Ovary (tissue), 9 donors: ENCODE data around the gene LRRC36. TPM values are rescaled to one million over a fixed set of nuclear protein-coding genes. Genes with fewer than 3 reads are reported as not detected.

Experiments
- DNase-seq, 5 donors: peaks; one replicate each; pipeline ENCODE4 v3.0.0-alpha.2; 2019 to 2020
- H3K27ac ChIP-seq, 2 donors: fragments of 200-600 bp; one replicate each; pipeline versions ENCODE4 v1.5.1 to v1.8.0; 2019 to 2022
- H3K27me3 ChIP-seq: fragments of 200-600 bp; one replicate; pipeline ENCODE4 v1.8.0; 2022
- H3K36me3 ChIP-seq: fragments of 200-600 bp; sonication (generic); one replicate; pipeline ENCODE4 v1.5.1; 2019
- H3K4me1 ChIP-seq: one replicate; pipeline ENCODE4 v1.8.1; 2013; ENCODE audit warnings: mild to moderate bottlenecking, moderate library complexity; ENCODE audit not compliant: insufficient read depth
- H3K4me3 ChIP-seq: fragments of 200-600 bp; sonication (generic); one replicate; pipeline ENCODE4 v1.5.1; 2017
- H3K9me3 ChIP-seq, 2 donors: fragments of 200-600 bp in 1 of 2; sonication (generic) in 1 of 2; one replicate each; pipeline versions ENCODE4 v1.5.1 to v1.8.1; 2013 to 2019; ENCODE audit warnings: mild to moderate bottlenecking in 1 of 2, moderate library complexity in 1 of 2
- EP300 ChIP-seq: sonication (generic); formaldehyde crosslinking; IDR thresholded peaks from one replicate; pipeline ENCODE4 v1.6.1; 2017; ENCODE audit warnings: antibody characterized with exemption
- POLR2A ChIP-seq: fragments of 450-650 bp; IDR thresholded peaks from one replicate; pipeline ENCODE4 v1.6.1; 2017; ENCODE audit warnings: antibody characterized with exemption, mild to moderate bottlenecking, moderate library complexity
- WGBS, 3 donors: extraction: QIAGEN DNeasy Blood & Tissue Kit in 1 of 3; methylation state at CpG; one replicate each; pipeline versions ENCODE4 v1.1.5 to v1.1.7; 2013 to 2017; 5-methylcytosine and 5-hydroxymethylcytosine counted together
- intact Hi-C, 4 donors: fragments of 100-400 bp; cut with DNase I; formaldehyde crosslinking; loops; one replicate each; pipeline versions ENCODE4 v1.11.0 to v1.15.1; 2022 to 2023
- polyA plus RNA-seq, 2 donors: library from polyadenylated mRNA; stranded (reverse); fragments of 200-250 nt in 1 of 2; fragments of 350-450 nt in 1 of 2; fragmentation: Illumina TruSeq in 1 of 2; extraction: RNeasy Lipid Tissue Mini Kit (QIAGEN cat#74804) in 1 of 2; gene quantifications; one replicate each; pipeline ENCODE4 v1.2.3, GENCODE V29; 2013 to 2014
- total RNA-seq, 7 donors: library from RNA; depleted of rRNA in 2 of 7; stranded (reverse); fragments of >200 nt in 2 of 7; fragmentation: NEBNext Ultra II Directional in 3 of 7; extraction: Animal tissue kit (Norgen Biotek cat#: 25700) in 3 of 7; gene quantifications; one replicate each; pipeline versions ENCODE4 v1.1.0 to v1.2.4, GENCODE V29; 2016 to 2023
- TF ChIP-seq, protein P1 (sequence below), 3 donors: fragments of 450-650 bp in 2 of 3; fragments of 200-600 bp in 1 of 3; IDR thresholded peaks; one replicate each; pipeline versions ENCODE4 v1.5.1 to v1.8.0; 2016 to 2022; ENCODE audit warnings: antibody characterized with exemption in 3 of 3, mild to moderate bottlenecking in 1 of 3
- donor health status: DM: no; HTN: no; CAD: no; lungs with moderate emphysema.
- donor health status: DM: no; HTN: no; CAD: no.
- donor health status: Bipolar disorder and iron deficiency.
- donor health status: DM: yes; HTN: yes; CAD: no.
- donor health status: DM: no; HTN: no; CAD: no.
- donor health status: DM: yes; HTN: yes; CAD: no.

Gene LRRC36
- total and polyA plus RNA-seq, 9 donors = 0.58 to 2.6 (median 0.96) TPM; not detected in 1

DNA sequence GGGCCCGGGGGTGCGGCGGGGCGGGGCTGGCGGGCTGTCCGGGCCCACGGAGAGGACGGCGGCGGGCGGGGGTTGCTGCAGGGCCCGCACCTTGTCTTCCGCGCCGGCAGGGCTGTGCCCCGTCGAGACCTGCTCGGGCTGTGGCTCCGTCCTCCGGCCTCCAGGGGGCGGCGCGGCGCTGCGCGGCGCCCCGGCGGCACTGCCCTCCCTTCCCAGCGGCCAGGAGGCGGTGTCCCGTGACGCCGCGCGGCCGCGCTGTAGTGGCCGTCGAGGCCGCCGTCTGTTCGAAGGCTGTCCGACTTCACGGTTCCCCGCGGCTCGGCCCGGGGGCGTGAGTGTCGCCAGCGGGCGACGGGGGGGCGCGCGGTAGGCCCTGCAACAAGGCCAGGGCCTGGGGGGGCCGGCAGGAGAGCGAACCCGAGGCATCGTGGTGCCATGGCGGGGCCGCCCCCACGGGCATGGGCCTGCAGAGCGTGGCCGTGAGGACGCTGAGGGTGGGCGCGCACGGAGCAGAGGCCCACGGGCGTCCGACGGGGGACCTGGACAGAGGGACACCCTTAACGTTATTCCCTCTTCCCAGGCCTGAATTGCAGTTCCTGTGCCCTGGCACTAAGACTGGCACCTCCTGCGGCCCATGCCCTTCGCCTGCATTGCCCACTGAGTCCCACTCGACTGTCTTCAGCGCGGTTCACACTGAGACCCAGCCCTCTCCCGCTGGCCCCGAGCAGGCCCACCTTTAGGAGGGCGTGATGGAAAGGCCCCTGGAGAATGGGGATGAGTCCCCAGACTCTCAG is 47.1 kb upstream of the LRRC36 start, which contains the start of gene PLEKHG4:
Gene PLEKHG4 (plus strand): TSS at position 237 of the 794 bp plus-strand sequence. CDS start 513 bp downstream, at position 750.
- intact Hi-C loops = loop anchor here in 3 of 4 donors (5.0 to 10.0 kb wide), 4 partner anchors 115 to 185 kb away; partner anchors contain the start of gene TPPP3 (in 1 of the 3)
- H3K36me3 ChIP-seq = no peaks in the 10 kb centered on the region
- TF ChIP-seq EP300 (no peak), POLR2A (peak; percentile 19)
- TF ChIP-seq, protein P1, sequence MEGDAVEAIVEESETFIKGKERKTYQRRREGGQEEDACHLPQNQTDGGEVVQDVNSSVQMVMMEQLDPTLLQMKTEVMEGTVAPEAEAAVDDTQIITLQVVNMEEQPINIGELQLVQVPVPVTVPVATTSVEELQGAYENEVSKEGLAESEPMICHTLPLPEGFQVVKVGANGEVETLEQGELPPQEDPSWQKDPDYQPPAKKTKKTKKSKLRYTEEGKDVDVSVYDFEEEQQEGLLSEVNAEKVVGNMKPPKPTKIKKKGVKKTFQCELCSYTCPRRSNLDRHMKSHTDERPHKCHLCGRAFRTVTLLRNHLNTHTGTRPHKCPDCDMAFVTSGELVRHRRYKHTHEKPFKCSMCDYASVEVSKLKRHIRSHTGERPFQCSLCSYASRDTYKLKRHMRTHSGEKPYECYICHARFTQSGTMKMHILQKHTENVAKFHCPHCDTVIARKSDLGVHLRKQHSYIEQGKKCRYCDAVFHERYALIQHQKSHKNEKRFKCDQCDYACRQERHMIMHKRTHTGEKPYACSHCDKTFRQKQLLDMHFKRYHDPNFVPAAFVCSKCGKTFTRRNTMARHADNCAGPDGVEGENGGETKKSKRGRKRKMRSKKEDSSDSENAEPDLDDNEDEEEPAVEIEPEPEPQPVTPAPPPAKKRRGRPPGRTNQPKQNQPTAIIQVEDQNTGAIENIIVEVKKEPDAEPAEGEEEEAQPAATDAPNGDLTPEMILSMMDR (IDR thresholded peaks at IDR 0.05) = peak; percentile 47 to 92 (median 91)
- H3K4me3 ChIP-seq = peak within 1 kb of the TSS; percentile 54
- peak; percentile 71 to 88 (median 79) for DNase-seq
- WGBS, 3 donors = 12 to 33% (median 31%) methylated on average over 34 to 81 of the region's 83 CpGs
- H3K4me1 ChIP-seq = peaks cover 12% of the 10 kb centered on the region
- H3K27me3 ChIP-seq = no peaks in the 10 kb centered on the region
- no peaks in the 10 kb centered on the region for H3K9me3 ChIP-seq
- peak within 1 kb of the TSS; percentile 55 to 59 for H3K27ac ChIP-seq

DNA sequence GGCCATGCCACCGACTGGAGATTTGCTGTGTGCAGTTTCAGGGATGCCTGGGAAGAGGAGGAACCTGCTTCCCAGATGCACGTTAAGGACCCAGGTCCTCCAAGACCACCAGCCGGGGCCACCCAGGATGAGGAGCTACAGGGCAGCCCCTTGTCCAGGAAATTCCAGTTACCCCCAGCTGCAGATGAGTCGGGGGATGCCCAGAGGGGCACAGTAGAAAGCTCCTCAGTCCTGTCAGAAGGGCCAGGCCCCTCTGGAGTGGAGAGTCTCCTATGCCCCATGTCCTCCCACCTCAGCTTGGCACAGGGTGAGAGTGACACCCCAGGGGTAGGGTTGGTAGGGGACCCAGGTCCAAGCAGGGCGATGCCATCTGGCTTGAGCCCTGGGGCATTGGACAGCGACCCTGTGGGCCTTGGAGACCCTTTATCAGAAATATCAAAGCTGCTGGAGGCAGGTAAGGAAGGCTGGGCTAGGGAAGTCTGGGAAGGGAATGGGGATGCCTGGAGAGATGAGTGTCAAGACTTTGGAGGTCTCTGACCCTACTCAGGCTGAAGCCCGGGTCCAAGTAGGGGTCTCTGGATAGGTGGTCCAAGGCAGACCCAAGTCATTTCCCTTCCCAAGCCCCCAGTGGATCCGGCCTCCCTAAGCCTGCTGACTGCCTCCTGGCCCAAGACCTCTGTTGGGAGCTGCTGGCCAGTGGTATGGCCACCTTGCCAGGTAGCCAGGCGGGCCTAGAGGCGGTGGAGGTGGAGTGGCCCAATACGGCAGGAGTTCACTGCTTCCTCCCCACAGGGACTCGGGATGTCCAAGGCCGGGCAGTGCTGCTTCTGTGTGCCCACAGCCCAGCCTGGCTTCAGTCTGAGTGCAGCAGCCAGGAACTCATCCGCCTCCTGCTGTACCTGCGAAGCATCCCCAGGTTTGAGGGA is 46.3 kb upstream of the LRRC36 start:
- H3K4me3 ChIP-seq = peak overlapping the region; percentile 54
- intact Hi-C loops = loop anchor here in 3 of 4 donors (5.0 to 10.0 kb wide), 3 partner anchors 114 to 184 kb away; partner anchors contain the start of gene TPPP3 (in 1 of the 3)

DNA sequence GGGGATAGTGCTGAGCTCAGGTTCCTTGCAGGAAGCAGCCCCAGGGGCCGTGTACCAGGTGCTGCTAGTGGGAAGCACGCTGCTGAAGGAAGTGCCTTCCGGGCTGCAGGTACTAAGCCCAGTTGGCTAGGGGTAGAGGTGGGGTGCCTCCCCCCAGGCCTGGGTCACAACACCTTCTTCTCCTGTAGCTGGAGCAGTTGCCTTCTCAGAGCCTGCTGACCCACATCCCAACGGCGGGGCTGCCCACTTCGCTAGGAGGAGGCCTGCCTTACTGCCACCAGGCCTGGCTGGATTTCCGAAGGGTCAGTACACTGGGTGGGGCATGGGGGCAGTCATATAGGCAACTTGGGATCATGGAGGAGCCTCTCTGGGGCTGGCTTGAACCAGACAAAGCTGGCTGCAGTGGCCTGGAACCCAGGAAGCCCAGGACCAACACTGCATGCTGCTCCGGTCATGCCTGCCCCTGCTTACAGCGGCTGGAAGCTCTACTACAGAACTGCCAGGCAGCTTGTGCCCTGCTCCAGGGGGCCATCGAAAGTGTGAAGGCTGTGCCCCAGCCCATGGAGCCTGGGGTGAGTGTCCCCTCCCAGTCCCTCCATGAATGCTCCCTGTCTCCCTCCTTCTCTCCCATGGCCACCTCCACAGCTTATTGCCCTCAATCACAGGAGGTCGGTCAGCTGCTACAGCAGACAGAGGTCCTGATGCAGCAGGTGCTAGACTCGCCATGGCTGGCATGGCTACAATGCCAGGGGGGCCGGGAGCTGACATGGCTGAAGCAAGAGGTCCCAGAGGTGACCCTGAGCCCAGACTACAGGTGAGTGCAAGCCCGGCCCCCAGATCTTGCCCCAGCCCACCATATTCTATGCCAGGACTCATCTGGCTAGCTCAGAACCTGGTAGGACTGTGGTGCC is 44.8 kb upstream of the LRRC36 start:
- no peaks in the 10 kb centered on the region for H3K9me3 ChIP-seq
- H3K4me3 ChIP-seq = no peak overlapping the region
- DNase-seq = no peak
- H3K27ac ChIP-seq = no peak overlapping the region
- intact Hi-C loops = loop anchor here in 3 of 4 donors (5.0 to 10.0 kb wide), 3 partner anchors 113 to 183 kb away; partner anchors contain the start of gene TPPP3 (in 1 of the 3)
- no peaks in the 10 kb centered on the region for H3K36me3 ChIP-seq
- H3K27me3 ChIP-seq = no peaks in the 10 kb centered on the region
- WGBS, 3 donors = 89 to 92% (median 90%) methylated on average over 13 to 14 of the region's 14 CpGs
- H3K4me1 ChIP-seq = peaks cover 12% of the 10 kb centered on the region
- TF ChIP-seq POLR2A (no peak), EP300 (no peak)
- TF ChIP-seq, protein P1 (IDR thresholded peaks at IDR 0.05) = no peak

More for the DNA sequence above, 46.3 kb upstream of the LRRC36 start:
- Histone ChIP-seq H3K9me3 (no peaks in the 10 kb centered on the region), H3K36me3 (no peaks in the 10 kb centered on the region), H3K4me1 (peaks cover 12% of the 10 kb centered on the region), H3K27ac (peak overlapping the region in 1 of 2 donors; percentile 55), H3K27me3 (no peaks in the 10 kb centered on the region)
- 82 to 94% (median 85%) methylated on average over 14 to 15 of the region's 15 CpGs for WGBS, 3 donors
- DNase-seq = no peak
- TF ChIP-seq EP300 (no peak), POLR2A (no peak)
- TF ChIP-seq, protein P1 (IDR thresholded peaks at IDR 0.05) = no peak
